HepG2 (cell line): ENCODE measurements around the gene SLC25A25.

Experiments
- CSRNP2 ChIP-seq: sonication (generic); formaldehyde crosslinking; conservative IDR thresholded peaks from 2 replicates; pipeline ENCODE4 v1.8.0; 2022; ENCODE audit warnings: low read depth, missing genetic modification reagents
- CTCF ChIP-seq: sonication (generic); formaldehyde crosslinking; IDR thresholded peaks from 2 replicates; pipeline ENCODE4 v1.5.0; 2020; ENCODE audit warnings: mild to moderate bottlenecking, missing genetic modification reagents, moderate library complexity
- HNRNPUL1 ChIP-seq: fragments of 200-400 bp; formaldehyde crosslinking; IDR thresholded peaks from 2 replicates; pipeline ENCODE4 v1.6.1; 2017; ENCODE audit warnings: low read depth, mild to moderate bottlenecking, low read length, moderate library complexity
- MED8 ChIP-seq: sonication (generic); formaldehyde crosslinking; IDR thresholded peaks from 2 replicates; pipeline ENCODE4 v1.8.1; 2023; ENCODE audit warnings: mild to moderate bottlenecking, missing genetic modification reagents; ENCODE audit not compliant: insufficient replicate concordance
- MYC ChIP-seq: sonication (generic); formaldehyde crosslinking; IDR thresholded peaks from 2 replicates; pipeline ENCODE4 v1.9.0; 2021; ENCODE audit warnings: missing genetic modification reagents, borderline replicate concordance
- NCOA2 ChIP-seq: sonication (generic); formaldehyde crosslinking; IDR thresholded peaks from 2 replicates; pipeline ENCODE4 v1.8.0; 2022; ENCODE audit warnings: inconsistent platforms
- NFE2 ChIP-seq: sonication (generic); formaldehyde crosslinking; IDR thresholded peaks from 2 replicates; pipeline ENCODE4 v1.4.0; 2020; ENCODE audit warnings: missing genetic modification reagents
- PBX3 ChIP-seq: sonication (generic); formaldehyde crosslinking; IDR thresholded peaks from 2 replicates; pipeline ENCODE4 v1.8.1; 2023; ENCODE audit warnings: missing genetic modification reagents, inconsistent platforms, borderline replicate concordance
- POLR2A ChIP-seq, 2 experiments: IDR thresholded peaks; 2 replicates each; pipeline ENCODE4 v1.6.1; 2011; ENCODE audit warnings: low read depth in 2 of 2, low read length in 2 of 2, mild to moderate bottlenecking in 1 of 2, moderate library complexity in 1 of 2; ENCODE audit not compliant: insufficient read depth in 1 of 2
- SRF ChIP-seq: IDR thresholded peaks from 2 replicates; pipeline ENCODE4 v1.6.1; 2011; ENCODE audit warnings: mild to moderate bottlenecking, low read depth, low read length, moderate library complexity
- ZNF337 ChIP-seq: sonication (generic); formaldehyde crosslinking; IDR thresholded peaks from 2 replicates; pipeline ENCODE4 v1.5.1; 2020; ENCODE audit warnings: missing genetic modification reagents, low read depth, mild to moderate bottlenecking, borderline replicate concordance
- ZNF850 ChIP-seq: sonication (generic); formaldehyde crosslinking; conservative IDR thresholded peaks from 2 replicates; pipeline ENCODE4 v1.9.0; 2021; ENCODE audit warnings: mild to moderate bottlenecking, missing genetic modification reagents

- no peak for TF ChIP-seq CTCF (CRISPR knock-in tag)
- no peak for TF ChIP-seq ZNF337
- no peak for TF ChIP-seq PBX3
- no peak for TF ChIP-seq NCOA2 (CRISPR knock-in tag)
- TF ChIP-seq NFE2 (CRISPR knock-in tag) = no peak
- TF ChIP-seq SRF = no peak
- no peak for TF ChIP-seq ZNF850 (CRISPR knock-in tag)
- TF ChIP-seq MED8 (CRISPR knock-in tag) = no peak
- TF ChIP-seq CSRNP2 (CRISPR knock-in tag) = no peak
- TF ChIP-seq HNRNPUL1 = no peak
- TF ChIP-seq POLR2A (IDR thresholded peaks at IDR 0.05; ENCODE audit: insufficient read depth in 1 of 2, low read depth in 2 of 2, low read length in 2 of 2) = no peak
- no peak for TF ChIP-seq MYC (CRISPR knock-in tag)
Measured at GRCh38 chr9:128027705-128028104, 40.3 kb upstream of the SLC25A25 start.
